Type B pancreatic cell (in vitro differentiated cells): ENCODE measurements around the gene ANKK1. TPM values are rescaled to one million over a fixed set of nuclear protein-coding genes. Genes with fewer than 3 reads are reported as not detected.
A peak's percentile ranks its signal among the peaks of the same experiment; 100 is the strongest.

Experiments used
- DNase-seq: peaks from one replicate; pipeline ENCODE4 v3.0.0; 2021; ENCODE audit warnings: mixed read lengths; ENCODE audit not compliant: unreplicated experiment; ENCODE audit errors: extremely low spot score
- H3K27ac Mint-ChIP-seq: 2 replicates; pipeline ENCODE4 v1.8.0; 2021; ENCODE audit warnings: mild to moderate bottlenecking, mixed read lengths
- H3K27me3 Mint-ChIP-seq: 2 replicates; pipeline ENCODE4 v1.8.0; 2021; ENCODE audit warnings: mixed read lengths
- H3K36me3 Mint-ChIP-seq: 2 replicates; pipeline ENCODE4 v1.8.0; 2021; ENCODE audit warnings: mixed read lengths
- H3K4me1 Mint-ChIP-seq: one replicate; pipeline ENCODE4 v1.8.0; 2021; ENCODE audit warnings: mixed read lengths; ENCODE audit not compliant: unreplicated experiment
- H3K4me3 Mint-ChIP-seq: 2 replicates; pipeline ENCODE4 v1.8.0; 2021; ENCODE audit warnings: mild to moderate bottlenecking, mixed read lengths
- H3K9me3 Mint-ChIP-seq: 2 replicates; pipeline ENCODE4 v1.8.0; 2021; ENCODE audit warnings: mixed read lengths
- long read RNA-seq: library from polyadenylated mRNA; unstranded; transcript quantifications from one replicate; pipeline ENCODE4 v2.0.0, GENCODE V29; 2020
- total RNA-seq: library from RNA; stranded (reverse); gene quantifications from 2 replicates; pipeline ENCODE4 v1.2.1, GENCODE V29; 2021; ENCODE audit warnings: low replicate concordance
- TF ChIP-seq, protein P1 (sequence below): fragments of 200-600 bp; sonication (generic); conservative IDR thresholded peaks from 2 replicates; pipeline ENCODE4 v1.5.0; 2021; ENCODE audit warnings: antibody characterized with exemption, mild to moderate bottlenecking

Gene ANKK1
- total RNA-seq: 0.36 and 0.53 TPM in 2 replicates
- long read RNA-seq, partial matches to known transcripts: 0 of 2 reads
- long read RNA-seq, other reads (novel, unspliced or antisense): 2 of 2 reads

GRCh38 chr11:113387605-113388211 is at the start of gene ANKK1:
TSS of gene ANKK1 (plus strand) at chr11:113387779. CDS start at chr11:113387885, 106 bp downstream.
- Mint-ChIP-seq H3K27me3 (peaks cover 8% of the 10 kb centered on the region), H3K4me3 (peak within 1 kb of the TSS; percentile 9), H3K27ac (no peak within 1 kb of the TSS), H3K4me1 (no peaks in the 10 kb centered on the region), H3K36me3 (no peaks in the 10 kb centered on the region), H3K9me3 (no peaks in the 10 kb centered on the region)
- DNase-seq: no peak
- TF ChIP-seq, protein P1, sequence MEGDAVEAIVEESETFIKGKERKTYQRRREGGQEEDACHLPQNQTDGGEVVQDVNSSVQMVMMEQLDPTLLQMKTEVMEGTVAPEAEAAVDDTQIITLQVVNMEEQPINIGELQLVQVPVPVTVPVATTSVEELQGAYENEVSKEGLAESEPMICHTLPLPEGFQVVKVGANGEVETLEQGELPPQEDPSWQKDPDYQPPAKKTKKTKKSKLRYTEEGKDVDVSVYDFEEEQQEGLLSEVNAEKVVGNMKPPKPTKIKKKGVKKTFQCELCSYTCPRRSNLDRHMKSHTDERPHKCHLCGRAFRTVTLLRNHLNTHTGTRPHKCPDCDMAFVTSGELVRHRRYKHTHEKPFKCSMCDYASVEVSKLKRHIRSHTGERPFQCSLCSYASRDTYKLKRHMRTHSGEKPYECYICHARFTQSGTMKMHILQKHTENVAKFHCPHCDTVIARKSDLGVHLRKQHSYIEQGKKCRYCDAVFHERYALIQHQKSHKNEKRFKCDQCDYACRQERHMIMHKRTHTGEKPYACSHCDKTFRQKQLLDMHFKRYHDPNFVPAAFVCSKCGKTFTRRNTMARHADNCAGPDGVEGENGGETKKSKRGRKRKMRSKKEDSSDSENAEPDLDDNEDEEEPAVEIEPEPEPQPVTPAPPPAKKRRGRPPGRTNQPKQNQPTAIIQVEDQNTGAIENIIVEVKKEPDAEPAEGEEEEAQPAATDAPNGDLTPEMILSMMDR: peak; percentile 61

DNA sequence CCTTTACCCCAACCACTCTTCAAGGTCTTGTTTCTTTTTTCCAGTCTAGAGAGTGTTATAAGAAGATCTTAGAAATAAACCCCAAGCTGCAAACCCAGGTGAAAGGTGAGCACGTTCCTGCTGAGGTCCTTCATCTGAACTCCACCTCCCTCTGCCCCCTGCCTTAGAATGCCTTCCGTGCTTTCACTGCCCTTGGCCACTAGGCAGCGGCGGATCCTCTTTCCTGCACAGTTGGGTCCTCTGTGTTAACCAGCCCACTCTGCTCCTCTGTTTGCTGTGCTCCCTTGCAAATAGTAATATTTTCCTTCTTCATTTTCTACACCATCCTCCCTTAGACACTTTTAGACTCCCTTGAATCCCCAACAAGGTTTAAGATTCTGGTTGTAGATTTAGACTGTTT is 48.8 kb upstream of the ANKK1 start:
- Mint-ChIP-seq H3K4me3 (no peak overlapping the region), H3K36me3 (peaks cover 46% of the 10 kb centered on the region), H3K4me1 (peaks cover 5% of the 10 kb centered on the region), H3K27me3 (no peaks in the 10 kb centered on the region), H3K9me3 (no peaks in the 10 kb centered on the region), H3K27ac (no peak overlapping the region)
- DNase-seq: no peak
- TF ChIP-seq, protein P1: no peak

- Mint-ChIP-seq H3K27me3 (no peaks in the 10 kb centered on the region), H3K36me3 (peaks cover 54% of the 10 kb centered on the region), H3K27ac (no peak overlapping the region), H3K4me3 (no peak overlapping the region), H3K9me3 (no peaks in the 10 kb centered on the region), H3K4me1 (peaks cover 5% of the 10 kb centered on the region)
- DNase-seq: no peak
- TF ChIP-seq, protein P1: no peak
Observed at GRCh38 chr11:113339929-113340589, 47.5 kb upstream of the ANKK1 start.

DNA sequence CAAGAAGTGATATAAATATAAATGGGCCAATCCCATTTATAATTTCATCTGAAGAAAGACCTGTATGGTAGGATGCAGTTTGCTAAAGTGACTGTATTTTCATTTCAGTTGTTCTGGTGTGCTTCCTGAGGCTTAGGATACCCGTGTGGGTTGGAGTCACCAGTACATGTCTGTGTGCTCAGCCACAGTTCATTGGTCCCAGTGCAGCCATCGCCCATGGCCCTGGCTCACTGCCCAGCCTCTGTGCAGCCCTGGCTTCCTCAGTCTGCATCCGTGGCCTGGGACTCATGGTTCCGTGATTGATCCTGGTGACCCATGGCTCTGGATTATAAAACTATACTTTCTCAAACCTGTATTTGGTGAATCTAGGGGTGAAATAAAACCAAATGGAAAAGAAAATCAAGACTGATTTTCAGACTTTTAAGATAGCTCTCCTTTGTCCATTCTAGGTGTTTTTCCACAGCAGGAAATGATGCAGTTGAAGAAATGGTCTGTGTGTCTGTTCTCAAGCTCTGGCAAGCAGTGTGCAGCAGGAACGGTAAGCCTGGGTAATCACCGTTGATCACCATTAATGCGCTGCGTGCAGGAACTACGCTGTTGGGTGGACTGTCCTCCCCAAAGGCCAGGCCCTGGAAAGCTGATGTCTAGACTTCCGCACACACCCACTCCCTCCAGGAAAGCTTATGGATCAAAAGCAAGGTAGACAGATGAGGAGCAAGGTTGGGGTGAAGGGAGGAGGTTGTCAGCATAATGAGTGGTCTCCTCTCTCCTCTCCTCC is 46.0 kb upstream of the ANKK1 start:
- peaks cover 42% of the 10 kb centered on the region for H3K36me3 Mint-ChIP-seq
- H3K9me3 Mint-ChIP-seq: no peaks in the 10 kb centered on the region
- DNase-seq: no peak
- H3K27ac Mint-ChIP-seq: no peak overlapping the region
- peaks cover 19% of the 10 kb centered on the region for H3K4me1 Mint-ChIP-seq
- no peak overlapping the region for H3K4me3 Mint-ChIP-seq
- TF ChIP-seq, protein P1: no peak
- no peaks in the 10 kb centered on the region for H3K27me3 Mint-ChIP-seq

GRCh38 chr11:113345978-113346377 is 41.6 kb upstream of the ANKK1 start:
- no peak for DNase-seq
- Mint-ChIP-seq H3K4me1 (peaks cover 19% of the 10 kb centered on the region), H3K36me3 (peaks cover 32% of the 10 kb centered on the region), H3K9me3 (no peaks in the 10 kb centered on the region), H3K4me3 (no peak overlapping the region), H3K27ac (no peak overlapping the region), H3K27me3 (no peaks in the 10 kb centered on the region)
- TF ChIP-seq, protein P1: no peak
